ENCODE measurements around the gene CDON. TPM values are rescaled to one million over a fixed set of nuclear protein-coding genes. Genes with fewer than 3 reads are reported as not detected.

The CDON gene
- total RNA-seq, 4 donors from 2014 or later, result 14.2 to 40.9 (median 29.1) TPM

DNA sequence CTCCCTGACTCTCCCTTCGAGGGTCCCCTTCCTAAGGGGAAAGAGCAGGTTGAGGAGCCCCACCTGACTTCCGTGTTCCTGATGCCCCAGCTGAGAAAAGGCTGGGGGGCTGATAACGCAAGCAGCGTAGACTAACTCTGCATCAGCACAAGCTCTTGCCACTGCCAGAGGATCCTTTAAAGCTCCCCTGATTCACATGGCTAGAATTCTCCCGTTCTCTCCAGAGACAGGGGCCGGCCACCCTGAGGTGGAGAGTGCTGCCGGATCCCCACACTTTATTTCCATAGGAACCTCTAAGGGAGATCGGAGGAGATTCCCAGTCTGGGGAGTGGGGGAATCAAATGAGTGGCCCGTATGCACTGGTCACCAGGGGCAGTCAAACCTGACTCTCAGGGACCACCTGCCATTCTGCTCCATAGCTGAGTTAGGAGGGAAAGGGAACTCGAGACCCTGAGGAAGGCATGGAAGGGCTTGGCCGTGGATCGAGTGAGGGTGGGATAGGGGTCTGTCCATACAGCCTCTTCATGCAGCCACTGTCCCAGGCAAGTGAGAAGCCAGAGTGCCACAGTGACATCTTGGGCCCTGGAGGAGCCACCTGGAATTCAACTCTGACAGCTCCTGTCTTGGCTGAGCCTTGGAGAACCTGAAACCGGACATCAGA lies 118.2 kb downstream of the CDON start:
- 81 to 88% methylated on average over 3 to 5 of the region's 13 CpGs for WGBS, 2 donors (ENCODE audit: low coverage in 1 of 2)
- no peaks in the 10 kb centered on the region for H3K36me3 ChIP-seq
- no peak overlapping the region for H3K27ac ChIP-seq
- peaks cover 0 to 1% (median 0%) of the 10 kb centered on the region in 3 donors for H3K4me1 ChIP-seq
- ATAC-seq, result no peak
- no peaks in the 10 kb centered on the region for H3K9me3 ChIP-seq
- TF ChIP-seq POLR2AphosphoS5 (IDR thresholded peaks at IDR 0.05) (no peak), POLR2A (IDR thresholded peaks at IDR 0.05) (no peak), EP300 (IDR thresholded peaks at IDR 0.05) (no peak)
- TF ChIP-seq, protein P1, sequence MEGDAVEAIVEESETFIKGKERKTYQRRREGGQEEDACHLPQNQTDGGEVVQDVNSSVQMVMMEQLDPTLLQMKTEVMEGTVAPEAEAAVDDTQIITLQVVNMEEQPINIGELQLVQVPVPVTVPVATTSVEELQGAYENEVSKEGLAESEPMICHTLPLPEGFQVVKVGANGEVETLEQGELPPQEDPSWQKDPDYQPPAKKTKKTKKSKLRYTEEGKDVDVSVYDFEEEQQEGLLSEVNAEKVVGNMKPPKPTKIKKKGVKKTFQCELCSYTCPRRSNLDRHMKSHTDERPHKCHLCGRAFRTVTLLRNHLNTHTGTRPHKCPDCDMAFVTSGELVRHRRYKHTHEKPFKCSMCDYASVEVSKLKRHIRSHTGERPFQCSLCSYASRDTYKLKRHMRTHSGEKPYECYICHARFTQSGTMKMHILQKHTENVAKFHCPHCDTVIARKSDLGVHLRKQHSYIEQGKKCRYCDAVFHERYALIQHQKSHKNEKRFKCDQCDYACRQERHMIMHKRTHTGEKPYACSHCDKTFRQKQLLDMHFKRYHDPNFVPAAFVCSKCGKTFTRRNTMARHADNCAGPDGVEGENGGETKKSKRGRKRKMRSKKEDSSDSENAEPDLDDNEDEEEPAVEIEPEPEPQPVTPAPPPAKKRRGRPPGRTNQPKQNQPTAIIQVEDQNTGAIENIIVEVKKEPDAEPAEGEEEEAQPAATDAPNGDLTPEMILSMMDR (IDR thresholded peaks at IDR 0.05), result no peak
- H3K27me3 ChIP-seq, result no peaks in the 10 kb centered on the region
- no peak overlapping the region for H3K4me3 ChIP-seq

DNA sequence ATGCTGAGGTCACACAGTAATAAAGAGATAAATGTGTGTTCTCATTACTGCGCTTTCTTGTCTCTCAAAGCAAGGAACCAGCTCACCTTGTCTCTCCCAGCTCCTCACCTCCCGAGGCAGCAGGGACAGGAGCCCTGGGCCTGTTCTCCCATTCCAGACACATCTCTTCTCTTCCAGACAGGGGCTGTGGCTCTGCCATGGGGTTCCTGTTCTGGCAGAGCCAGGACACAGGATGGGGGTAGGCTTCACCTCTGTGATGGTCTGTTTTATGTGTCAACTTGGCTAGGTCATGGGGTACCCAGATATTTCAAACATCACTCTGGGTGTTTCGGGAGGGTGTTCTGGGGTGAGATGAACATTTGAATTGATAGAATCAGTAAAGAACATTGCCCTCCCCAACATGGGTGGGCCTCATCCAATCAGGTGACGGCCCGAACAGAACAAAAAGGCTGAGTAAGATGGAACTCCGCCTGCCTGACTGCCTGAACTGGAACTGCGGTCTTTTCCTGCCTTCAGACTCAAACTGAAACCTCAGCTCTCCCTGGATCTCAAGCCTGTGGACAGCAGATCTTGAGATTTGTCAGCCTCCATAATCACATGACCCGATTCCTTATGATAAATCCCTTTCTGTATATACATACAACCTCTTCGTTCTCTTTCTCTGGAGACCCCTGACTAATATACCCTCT lies 118.9 kb downstream of the CDON start:
- no peaks in the 10 kb centered on the region for H3K27me3 ChIP-seq
- H3K9me3 ChIP-seq, result no peaks in the 10 kb centered on the region
- H3K27ac ChIP-seq, result no peak overlapping the region
- WGBS, 2 donors (ENCODE audit: low coverage in 1 of 2), result 88 to 98% methylated on average over 7 to 9 of the region's 9 CpGs
- TF ChIP-seq, protein P1 (IDR thresholded peaks at IDR 0.05), result no peak
- no peak for TF ChIP-seq POLR2AphosphoS5 (IDR thresholded peaks at IDR 0.05)
- H3K4me3 ChIP-seq, result no peak overlapping the region
- peaks cover 0 to 8% (median 5%) of the 10 kb centered on the region in 3 donors for H3K4me1 ChIP-seq
- no peaks in the 10 kb centered on the region for H3K36me3 ChIP-seq
- ATAC-seq, result no peak

DNA sequence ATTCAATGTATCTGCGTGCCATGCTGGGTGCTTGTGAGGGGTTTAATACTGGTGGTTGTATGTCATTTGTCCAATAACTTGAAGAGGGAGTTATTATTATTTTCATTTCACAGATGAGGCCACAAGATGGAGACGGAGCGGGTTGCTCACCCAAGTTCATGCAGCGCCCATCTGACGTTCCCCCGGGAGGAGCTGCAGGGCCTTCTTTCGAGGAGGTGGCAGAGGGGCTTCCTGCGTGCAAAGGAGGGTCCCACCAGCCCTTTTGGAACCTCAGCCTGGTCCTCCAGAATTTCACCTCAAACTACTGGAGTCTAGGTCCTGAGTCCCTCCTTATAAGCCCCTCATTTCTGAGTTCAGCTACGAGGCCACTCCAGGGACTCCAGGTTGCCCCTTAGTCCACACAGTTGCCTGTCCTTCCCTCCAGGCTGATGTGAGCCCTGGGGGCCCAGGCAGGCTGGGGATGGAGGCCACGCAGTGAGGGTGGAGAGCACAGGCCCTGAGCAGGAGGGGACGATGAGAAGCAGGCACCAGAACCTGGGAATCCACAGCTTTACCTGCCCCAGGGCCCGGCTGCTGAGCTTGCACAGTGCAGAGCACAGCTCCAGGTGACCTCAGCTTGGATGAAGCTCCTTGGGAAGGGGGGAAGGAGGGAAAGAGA lies 119.8 kb downstream of the CDON start:
- no peaks in the 10 kb centered on the region for H3K27me3 ChIP-seq
- H3K36me3 ChIP-seq, result no peaks in the 10 kb centered on the region
- 85 to 100% methylated on average over 3 to 7 of the region's 12 CpGs for WGBS, 2 donors (ENCODE audit: low coverage in 1 of 2)
- H3K4me3 ChIP-seq, result no peak overlapping the region
- H3K4me1 ChIP-seq, result peaks cover 0 to 15% (median 9%) of the 10 kb centered on the region in 3 donors
- no peak for ATAC-seq
- no peaks in the 10 kb centered on the region for H3K9me3 ChIP-seq
- TF ChIP-seq, protein P1 (IDR thresholded peaks at IDR 0.05), result no peak
- TF ChIP-seq POLR2A (IDR thresholded peaks at IDR 0.05) (no peak), EP300 (IDR thresholded peaks at IDR 0.05) (no peak), POLR2AphosphoS5 (IDR thresholded peaks at IDR 0.05) (no peak)
- H3K27ac ChIP-seq, result no peak overlapping the region

DNA sequence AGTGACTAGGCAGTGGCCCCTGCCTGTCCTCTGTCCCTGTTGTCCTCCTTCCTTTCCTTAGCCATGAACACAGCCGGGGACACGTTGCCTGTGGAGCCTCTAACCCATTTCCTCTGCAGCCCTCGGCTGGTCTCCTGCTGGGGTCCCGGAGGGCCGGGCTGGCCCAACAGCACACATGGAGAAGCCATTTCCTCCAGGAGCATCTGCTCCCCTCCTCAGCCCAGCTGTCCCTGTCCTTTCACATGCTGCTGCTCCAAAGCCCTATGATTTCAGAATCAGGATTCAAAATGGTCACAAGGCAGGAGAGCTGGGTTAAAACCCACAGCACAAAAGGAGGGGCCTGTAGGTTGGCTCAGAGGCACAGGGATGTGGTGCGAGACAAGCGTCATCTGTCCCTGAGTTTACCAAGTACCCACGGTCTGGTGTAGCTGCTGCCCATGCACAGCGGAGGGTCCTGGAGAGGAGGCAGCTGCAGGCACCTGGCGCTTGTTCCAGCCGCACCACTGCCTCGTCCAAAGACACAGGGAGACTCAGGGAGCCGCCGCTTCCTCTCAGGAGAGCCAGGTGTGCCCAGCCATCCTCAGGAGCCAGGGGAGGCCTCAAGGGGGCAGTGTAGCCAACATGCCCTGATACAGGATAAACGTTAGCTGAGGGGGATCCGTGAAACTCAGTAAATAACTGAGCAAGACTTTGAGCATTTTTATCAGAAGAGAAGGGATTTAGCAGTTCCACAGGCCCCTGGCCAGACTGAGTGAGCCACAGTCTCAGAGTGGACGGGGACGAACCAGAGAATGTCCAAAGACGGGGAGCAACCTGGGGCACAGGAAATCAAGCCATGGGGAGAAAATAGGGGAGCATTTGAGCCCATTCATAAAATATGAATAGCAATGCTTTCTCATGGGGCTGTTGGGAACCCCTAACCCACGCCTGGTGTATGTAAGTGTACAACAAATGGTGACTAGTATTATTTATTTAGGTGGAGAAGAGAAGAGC lies 120.8 kb downstream of the CDON start:
- Histone ChIP-seq H3K9me3 (no peaks in the 10 kb centered on the region), H3K27ac (no peak overlapping the region), H3K27me3 (no peaks in the 10 kb centered on the region), H3K4me3 (no peak overlapping the region), H3K36me3 (no peaks in the 10 kb centered on the region), H3K4me1 (peaks cover 0 to 15% (median 9%) of the 10 kb centered on the region in 3 donors)
- TF ChIP-seq, protein P1 (IDR thresholded peaks at IDR 0.05), result peak in 2 of 4 experiments; percentile 30 to 66
- no peak for TF ChIP-seq POLR2AphosphoS5 (IDR thresholded peaks at IDR 0.05)
- WGBS, 2 donors (ENCODE audit: low coverage in 1 of 2), result 60 to 66% methylated on average over 7 to 11 of the region's 20 CpGs
- ATAC-seq, result no peak
